HFF-Myc (cell line): ENCODE data around the gene HNF4A.
A peak's percentile ranks its signal among the peaks of the same experiment; 100 is the strongest.
"Not testable (repeated sequence)": the region's sequence is repeated elsewhere in the genome, so short reads cannot be mapped to it uniquely, and the experiment has no call there.

Source experiments
- DNase-seq: peaks from one replicate; pipeline ENCODE4 v3.0.0-alpha.2; 2011; ENCODE audit warnings: low read depth; ENCODE audit errors: extremely low read depth
- H3K4me3 ChIP-seq: replicated peaks from 2 replicates; pipeline ENCODE4 v1.5.1; 2011; ENCODE audit warnings: low read depth, mild to moderate bottlenecking, control low read depth, low read length
- CTCF ChIP-seq: IDR thresholded peaks from 2 replicates; pipeline ENCODE4 v1.5.1; 2012; ENCODE audit warnings: mild to moderate bottlenecking, low read depth, low read length, control low read depth; ENCODE audit errors: missing control alignments

The HNF4A gene

GRCh38 chr20:44319839-44320422 lies 35.6 kb upstream of the HNF4A start:
- no peak for DNase-seq
- H3K4me3 ChIP-seq: no peak overlapping the region
- TF ChIP-seq CTCF: no peak

- no peak for DNase-seq
- TF ChIP-seq CTCF: no peak
- H3K4me3 ChIP-seq: no peak overlapping the region
Measured at GRCh38 chr20:44324343-44324742, 31.2 kb upstream of the HNF4A start.

- no peak for DNase-seq
- no peak for TF ChIP-seq CTCF
- 0 out of 2 replicates have a peak overlapping the region, but pooled peaks have one; percentile 13 for H3K4me3 ChIP-seq
Measured at GRCh38 chr20:44326391-44327159, 28.9 kb upstream of the HNF4A start.

- not testable (repeated sequence) for DNase-seq, H3K4me3 ChIP-seq
Measured at GRCh38 chr20:44327748-44328147, 27.8 kb upstream of the HNF4A start.

GRCh38 chr20:44328428-44328827 lies 27.1 kb upstream of the HNF4A start:
- no peak for DNase-seq
- H3K4me3 ChIP-seq: no peak overlapping the region
- no peak for TF ChIP-seq CTCF

- no peak for DNase-seq
- no peak overlapping the region for H3K4me3 ChIP-seq
- TF ChIP-seq CTCF: no peak
Measured at GRCh38 chr20:44331201-44331600, 24.3 kb upstream of the HNF4A start.

GRCh38 chr20:44334306-44334705 lies 21.2 kb upstream of the HNF4A start:
- TF ChIP-seq CTCF: no peak
- H3K4me3 ChIP-seq: no peak overlapping the region
- DNase-seq: no peak
